Measurements from ENCODE around the gene RASAL2.
"Not testable (repeated sequence)": the region's sequence is repeated elsewhere in the genome, so short reads cannot be mapped to it uniquely, and the experiment has no call there.

Gene RASAL2

GRCh38 chr1:178119628-178120027 lies 25.7 kb downstream of the RASAL2 start:
- DNase-seq (ENCODE audit: low spot score), result no peak

GRCh38 chr1:178120088-178120487 lies 26.2 kb downstream of the RASAL2 start:
- DNase-seq (ENCODE audit: low spot score), result no peak

- DNase-seq (ENCODE audit: low spot score), result not testable (repeated sequence)
Observed at GRCh38 chr1:178120520-178121052, 26.7 kb downstream of the RASAL2 start.

GRCh38 chr1:178121883-178122282 lies 28.0 kb downstream of the RASAL2 start:
- DNase-seq (ENCODE audit: low spot score), result no peak

- DNase-seq (ENCODE audit: low spot score), result no peak
Observed at GRCh38 chr1:178122283-178122682, 28.4 kb downstream of the RASAL2 start.

GRCh38 chr1:178124115-178124514 lies 30.2 kb downstream of the RASAL2 start:
- no peak for DNase-seq (ENCODE audit: low spot score)

GRCh38 chr1:178126261-178126660 lies 32.4 kb downstream of the RASAL2 start:
- DNase-seq (ENCODE audit: low spot score), result no peak

- peak; percentile 65 for DNase-seq (ENCODE audit: low spot score)
Observed at GRCh38 chr1:178126741-178127185, 32.9 kb downstream of the RASAL2 start.

- no peak for DNase-seq (ENCODE audit: low spot score)
Observed at GRCh38 chr1:178127482-178128191, 33.7 kb downstream of the RASAL2 start.

GRCh38 chr1:178133239-178133989 lies 39.5 kb downstream of the RASAL2 start:
- no peak for DNase-seq (ENCODE audit: low spot score)

GRCh38 chr1:178134061-178134460 lies 40.2 kb downstream of the RASAL2 start:
- peak; percentile 62 for DNase-seq (ENCODE audit: low spot score)

- peak; percentile 19 for DNase-seq (ENCODE audit: low spot score)
Observed at GRCh38 chr1:178137238-178137637, 43.3 kb downstream of the RASAL2 start.

- DNase-seq (ENCODE audit: low spot score), result no peak
Observed at GRCh38 chr1:178142806-178143205, 48.9 kb downstream of the RASAL2 start.

GRCh38 chr1:178143730-178144690 lies 50.1 kb downstream of the RASAL2 start:
- DNase-seq (ENCODE audit: low spot score), result no peak

GRCh38 chr1:178145605-178146004 lies 51.7 kb downstream of the RASAL2 start:
- no peak for DNase-seq (ENCODE audit: low spot score)

- DNase-seq (ENCODE audit: low spot score), result no peak
Observed at GRCh38 chr1:178146436-178146835, 52.5 kb downstream of the RASAL2 start.

- DNase-seq (ENCODE audit: low spot score), result no peak
Observed at GRCh38 chr1:178150610-178151009, 56.7 kb downstream of the RASAL2 start.

- no peak for DNase-seq (ENCODE audit: low spot score)
Observed at GRCh38 chr1:178151831-178152230, 57.9 kb downstream of the RASAL2 start.

GRCh38 chr1:178155481-178156255 lies 61.8 kb downstream of the RASAL2 start:
- DNase-seq (ENCODE audit: low spot score), result no peak

- no peak for DNase-seq (ENCODE audit: low spot score)
Observed at GRCh38 chr1:178160736-178161475, 67.0 kb downstream of the RASAL2 start.

Data from GM03348 (cell line).